ENCODE data around the gene SCUBE3.

Gene SCUBE3

DNA sequence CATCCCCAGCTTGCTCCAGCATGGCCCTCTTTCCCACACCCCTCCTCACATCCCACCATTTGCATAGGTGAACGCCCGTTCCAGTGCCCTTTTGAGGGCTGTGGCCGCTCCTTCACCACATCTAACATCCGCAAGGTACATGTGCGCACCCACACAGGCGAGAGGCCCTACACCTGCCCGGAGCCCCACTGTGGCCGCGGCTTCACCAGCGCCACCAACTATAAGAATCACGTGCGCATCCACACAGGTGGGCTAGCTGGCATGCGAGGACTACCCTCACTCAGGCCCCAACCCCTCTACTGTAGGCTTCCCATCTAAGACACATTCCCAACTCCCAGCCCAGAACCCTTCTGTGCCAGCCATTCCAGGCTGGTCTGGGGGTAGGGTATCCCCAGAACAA, 77.7 kb downstream of the SCUBE3 start:
- H2AFZ ChIP-seq (ENCODE audit: low read length): no peak overlapping the region
- no peaks in the 10 kb centered on the region for H3K27me3 ChIP-seq (ENCODE audit: insufficient read depth, low read length)
- H3K36me3 ChIP-seq (ENCODE audit: insufficient read depth, low read length): peaks cover 87% of the 10 kb centered on the region
- H3K9me3 ChIP-seq (ENCODE audit: low read length): no peaks in the 10 kb centered on the region
- H3F3A ChIP-seq (ENCODE audit: insufficient read depth, low read length): no peaks in the 10 kb centered on the region
- H3K4me1 ChIP-seq (ENCODE audit: insufficient read depth, low read length, severe bottlenecking): peaks cover 11% of the 10 kb centered on the region
- no peaks in the 10 kb centered on the region for H3K79me2 ChIP-seq (ENCODE audit: insufficient read depth, low read length)
- H3K4me3 ChIP-seq (ENCODE audit: low read depth, low read length, poor library complexity, severe bottlenecking): no peak overlapping the region
- no peak overlapping the region for H3K4me2 ChIP-seq (ENCODE audit: low read length)
- H3K9me2 ChIP-seq (ENCODE audit: low read depth, low read length): no peaks in the 10 kb centered on the region
- H3K27ac ChIP-seq (ENCODE audit: low read depth, low read length, poor library complexity, severe bottlenecking): no peak overlapping the region
- no peak for TF ChIP-seq EZH2 (IDR thresholded peaks at IDR 0.05; ENCODE audit: borderline replicate concordance, low read length)
- TF ChIP-seq, protein P1, sequence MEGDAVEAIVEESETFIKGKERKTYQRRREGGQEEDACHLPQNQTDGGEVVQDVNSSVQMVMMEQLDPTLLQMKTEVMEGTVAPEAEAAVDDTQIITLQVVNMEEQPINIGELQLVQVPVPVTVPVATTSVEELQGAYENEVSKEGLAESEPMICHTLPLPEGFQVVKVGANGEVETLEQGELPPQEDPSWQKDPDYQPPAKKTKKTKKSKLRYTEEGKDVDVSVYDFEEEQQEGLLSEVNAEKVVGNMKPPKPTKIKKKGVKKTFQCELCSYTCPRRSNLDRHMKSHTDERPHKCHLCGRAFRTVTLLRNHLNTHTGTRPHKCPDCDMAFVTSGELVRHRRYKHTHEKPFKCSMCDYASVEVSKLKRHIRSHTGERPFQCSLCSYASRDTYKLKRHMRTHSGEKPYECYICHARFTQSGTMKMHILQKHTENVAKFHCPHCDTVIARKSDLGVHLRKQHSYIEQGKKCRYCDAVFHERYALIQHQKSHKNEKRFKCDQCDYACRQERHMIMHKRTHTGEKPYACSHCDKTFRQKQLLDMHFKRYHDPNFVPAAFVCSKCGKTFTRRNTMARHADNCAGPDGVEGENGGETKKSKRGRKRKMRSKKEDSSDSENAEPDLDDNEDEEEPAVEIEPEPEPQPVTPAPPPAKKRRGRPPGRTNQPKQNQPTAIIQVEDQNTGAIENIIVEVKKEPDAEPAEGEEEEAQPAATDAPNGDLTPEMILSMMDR (IDR thresholded peaks at IDR 0.05; ENCODE audit: low read length): no peak
- no peaks in the 10 kb centered on the region for H4K20me1 ChIP-seq (ENCODE audit: insufficient read depth, low read length)
- no peak overlapping the region for H3K9ac ChIP-seq (ENCODE audit: low read length)

DNA sequence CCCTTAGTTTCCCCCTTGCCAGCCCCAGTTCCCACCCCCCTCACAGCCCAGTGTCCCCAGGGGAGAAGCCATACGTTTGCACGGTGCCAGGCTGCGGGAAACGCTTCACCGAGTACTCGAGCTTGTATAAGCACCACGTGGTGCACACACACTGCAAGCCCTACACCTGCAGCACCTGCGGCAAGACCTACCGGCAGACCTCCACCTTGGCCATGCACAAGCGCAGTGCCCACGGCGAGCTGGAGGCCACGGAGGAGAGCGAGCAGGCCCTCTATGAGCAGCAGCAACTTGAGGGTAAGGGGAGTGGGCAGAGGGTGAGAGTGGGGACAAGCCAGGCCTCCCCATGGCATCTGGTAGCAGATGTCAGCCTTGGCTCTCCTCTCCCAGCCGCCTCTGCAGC, 78.7 kb downstream of the SCUBE3 start:
- H3K27me3 ChIP-seq (ENCODE audit: insufficient read depth, low read length): no peaks in the 10 kb centered on the region
- no peaks in the 10 kb centered on the region for H3K9me2 ChIP-seq (ENCODE audit: low read depth, low read length)
- no peak overlapping the region for H2AFZ ChIP-seq (ENCODE audit: low read length)
- no peaks in the 10 kb centered on the region for H4K20me1 ChIP-seq (ENCODE audit: insufficient read depth, low read length)
- no peak overlapping the region for H3K9ac ChIP-seq (ENCODE audit: low read length)
- H3K4me1 ChIP-seq (ENCODE audit: insufficient read depth, low read length, severe bottlenecking): peaks cover 16% of the 10 kb centered on the region
- no peak overlapping the region for H3K27ac ChIP-seq (ENCODE audit: low read depth, low read length, poor library complexity, severe bottlenecking)
- H3K36me3 ChIP-seq (ENCODE audit: insufficient read depth, low read length): peaks cover 77% of the 10 kb centered on the region
- H3K4me2 ChIP-seq (ENCODE audit: low read length): no peak overlapping the region; the same call in 1 of the 2 replicates
- H3K9me3 ChIP-seq (ENCODE audit: low read length): no peaks in the 10 kb centered on the region
- H3K79me2 ChIP-seq (ENCODE audit: insufficient read depth, low read length): no peaks in the 10 kb centered on the region
- no peak overlapping the region for H3K4me3 ChIP-seq (ENCODE audit: low read depth, low read length, poor library complexity, severe bottlenecking)
- H3F3A ChIP-seq (ENCODE audit: insufficient read depth, low read length): no peaks in the 10 kb centered on the region
- TF ChIP-seq, protein P1 (IDR thresholded peaks at IDR 0.05; ENCODE audit: low read length): no peak
- no peak for TF ChIP-seq EZH2 (IDR thresholded peaks at IDR 0.05; ENCODE audit: borderline replicate concordance, low read length)

DNA sequence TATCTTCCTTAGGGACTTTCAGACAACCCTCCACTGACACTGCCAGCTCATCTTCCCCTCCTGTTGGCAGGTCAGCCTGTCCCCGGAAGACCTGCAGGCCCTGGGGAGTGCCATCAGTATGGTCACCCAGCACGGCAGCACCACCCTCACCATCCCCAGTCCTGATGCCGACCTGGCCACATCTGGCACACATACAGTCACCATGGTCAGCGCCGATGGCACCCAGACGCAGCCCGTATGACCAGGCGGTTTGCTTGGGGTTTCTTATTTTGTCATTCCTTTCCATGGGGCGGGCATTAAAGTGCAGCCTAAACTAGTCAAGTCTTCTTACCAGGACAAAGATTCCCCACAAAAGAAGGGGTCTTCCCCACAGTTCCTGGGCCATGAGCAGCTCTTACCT, 79.9 kb downstream of the SCUBE3 start:
- no peaks in the 10 kb centered on the region for H3K9me2 ChIP-seq (ENCODE audit: low read depth, low read length)
- H3K36me3 ChIP-seq (ENCODE audit: insufficient read depth, low read length): peaks cover 65% of the 10 kb centered on the region
- no peak overlapping the region for H3K4me3 ChIP-seq (ENCODE audit: low read depth, low read length, poor library complexity, severe bottlenecking)
- H3K4me1 ChIP-seq (ENCODE audit: insufficient read depth, low read length, severe bottlenecking): peaks cover 26% of the 10 kb centered on the region
- no peak overlapping the region for H3K9ac ChIP-seq (ENCODE audit: low read length)
- no peak overlapping the region for H2AFZ ChIP-seq (ENCODE audit: low read length)
- H3F3A ChIP-seq (ENCODE audit: insufficient read depth, low read length): no peaks in the 10 kb centered on the region
- no peak overlapping the region for H3K4me2 ChIP-seq (ENCODE audit: low read length)
- H3K27ac ChIP-seq (ENCODE audit: low read depth, low read length, poor library complexity, severe bottlenecking): no peak overlapping the region
- H3K27me3 ChIP-seq (ENCODE audit: insufficient read depth, low read length): no peaks in the 10 kb centered on the region
- no peaks in the 10 kb centered on the region for H4K20me1 ChIP-seq (ENCODE audit: insufficient read depth, low read length)
- TF ChIP-seq EZH2 (IDR thresholded peaks at IDR 0.05; ENCODE audit: borderline replicate concordance, low read length): no peak
- TF ChIP-seq, protein P1 (IDR thresholded peaks at IDR 0.05; ENCODE audit: low read length): no peak
- H3K9me3 ChIP-seq (ENCODE audit: low read length): no peaks in the 10 kb centered on the region
- H3K79me2 ChIP-seq (ENCODE audit: insufficient read depth, low read length): no peaks in the 10 kb centered on the region
